BJ (cell line): ENCODE measurements around the gene ARSG. TPM values are rescaled to one million over a fixed set of nuclear protein-coding genes. Genes with fewer than 3 reads are reported as not detected.
"Not testable (repeated sequence)": the region's sequence is repeated elsewhere in the genome, so short reads cannot be mapped to it uniquely, and the experiment has no call there.

Experiments
- CTCF ChIA-PET: fragments of 350-600 bp; formaldehyde crosslinking; extraction: SDS; loops from one replicate; lab custom pipeline; 2021; ENCODE audit warnings: antibody characterized with exemption, inconsistent platforms; lab: Yijun Ruan, JAX
- POLR2A ChIA-PET: fragments of 300-600 bp; sonication (Branson Sonifier 250); formaldehyde crosslinking; extraction: SDS; loops from one replicate; lab custom pipeline; 2021; ENCODE audit warnings: antibody characterized with exemption; lab: Charles Lee
- DNase-seq: peaks from one replicate; pipeline ENCODE4 v3.0.0-alpha.2; 2011; ENCODE audit warnings: low read depth
- H3K27me3 ChIP-seq: 2 replicates; pipeline ENCODE4 v1.6.0; 2011; ENCODE audit warnings: low read length; ENCODE audit not compliant: control insufficient read depth, insufficient read depth
- H3K36me3 ChIP-seq: 2 replicates; pipeline ENCODE4 v1.5.1; 2011; ENCODE audit warnings: low read length; ENCODE audit not compliant: control insufficient read depth, insufficient read depth
- H3K4me3 ChIP-seq: 2 replicates; pipeline ENCODE4 v1.5.1; 2011; ENCODE audit warnings: low read depth, mild to moderate bottlenecking, control low read depth, low read length
- polyA plus RNA-seq: library from polyadenylated mRNA; depleted of rRNA; stranded (reverse); fragments of >200 nt; gene quantifications from 2 replicates; pipeline ENCODE4 v1.2.3, GENCODE V29; 2011
- TF ChIP-seq, protein P1 (sequence below): IDR thresholded peaks from 2 replicates; pipeline ENCODE4 v1.5.1; 2011; ENCODE audit warnings: low read depth, mild to moderate bottlenecking, control low read depth, inconsistent platforms, low read length, moderate library complexity; ENCODE audit not compliant: insufficient read depth

Gene ARSG
- polyA plus RNA-seq, 1 experiment: 3.6 TPM

GRCh38 chr17:68325961-68326360, 34.7 kb downstream of the ARSG start:
- H3K36me3 ChIP-seq: no peaks in the 10 kb centered on the region
- no peaks in the 10 kb centered on the region for H3K27me3 ChIP-seq
- H3K4me3 ChIP-seq: no peak overlapping the region
- TF ChIP-seq, protein P1, sequence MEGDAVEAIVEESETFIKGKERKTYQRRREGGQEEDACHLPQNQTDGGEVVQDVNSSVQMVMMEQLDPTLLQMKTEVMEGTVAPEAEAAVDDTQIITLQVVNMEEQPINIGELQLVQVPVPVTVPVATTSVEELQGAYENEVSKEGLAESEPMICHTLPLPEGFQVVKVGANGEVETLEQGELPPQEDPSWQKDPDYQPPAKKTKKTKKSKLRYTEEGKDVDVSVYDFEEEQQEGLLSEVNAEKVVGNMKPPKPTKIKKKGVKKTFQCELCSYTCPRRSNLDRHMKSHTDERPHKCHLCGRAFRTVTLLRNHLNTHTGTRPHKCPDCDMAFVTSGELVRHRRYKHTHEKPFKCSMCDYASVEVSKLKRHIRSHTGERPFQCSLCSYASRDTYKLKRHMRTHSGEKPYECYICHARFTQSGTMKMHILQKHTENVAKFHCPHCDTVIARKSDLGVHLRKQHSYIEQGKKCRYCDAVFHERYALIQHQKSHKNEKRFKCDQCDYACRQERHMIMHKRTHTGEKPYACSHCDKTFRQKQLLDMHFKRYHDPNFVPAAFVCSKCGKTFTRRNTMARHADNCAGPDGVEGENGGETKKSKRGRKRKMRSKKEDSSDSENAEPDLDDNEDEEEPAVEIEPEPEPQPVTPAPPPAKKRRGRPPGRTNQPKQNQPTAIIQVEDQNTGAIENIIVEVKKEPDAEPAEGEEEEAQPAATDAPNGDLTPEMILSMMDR: no peak
- ChIA-PET CTCF (interaction anchor here (1.4 kb wide), 1 partner anchor 73 kb away, joined by 4 read pairs; no protein-coding TSS in a partner anchor), POLR2A (no interaction called here)
- DNase-seq: no peak

- TF ChIP-seq, protein P1: no peak
- POLR2A ChIA-PET: no interaction called here
Observed at GRCh38 chr17:68326681-68327080, 35.4 kb downstream of the ARSG start.

DNA sequence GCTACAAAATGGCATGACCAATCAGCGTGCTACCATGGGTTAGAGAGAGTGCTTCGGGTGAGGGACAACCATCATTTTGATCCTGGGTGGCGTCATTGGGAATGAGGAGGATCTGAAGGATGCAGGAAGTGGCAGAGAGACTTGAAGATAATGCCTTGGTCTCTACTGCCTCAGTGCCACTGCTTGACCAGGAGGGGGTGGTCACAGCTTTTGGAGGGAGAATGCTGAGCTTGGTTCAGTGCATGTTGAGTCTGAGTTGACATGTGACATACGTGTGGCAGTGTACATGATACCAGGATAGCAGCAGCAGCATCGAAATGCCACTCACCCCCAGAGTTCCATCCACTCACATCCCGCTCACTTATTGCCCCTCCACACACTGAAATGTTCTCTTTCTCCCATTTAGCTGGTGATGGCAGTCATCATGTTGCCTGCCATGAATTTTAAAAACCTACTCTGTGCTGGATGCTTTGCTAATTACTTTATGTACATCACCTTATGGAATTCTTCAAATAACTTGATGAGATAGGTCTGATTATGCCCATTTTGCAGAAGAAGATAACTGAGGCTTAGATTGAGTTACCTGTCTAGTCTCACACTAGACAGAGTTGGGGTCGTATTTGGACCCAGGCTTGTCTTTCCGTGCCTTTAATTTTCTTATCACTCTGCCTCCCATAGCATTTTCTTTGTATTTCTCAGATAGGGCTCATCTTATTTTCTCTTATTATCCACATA, 36.7 kb downstream of the ARSG start:
- Histone ChIP-seq H3K4me3 (no peak overlapping the region), H3K36me3 (no peaks in the 10 kb centered on the region), H3K27me3 (no peaks in the 10 kb centered on the region)
- no peak for DNase-seq
- TF ChIP-seq, protein P1: no peak
- CTCF ChIA-PET: interaction anchor here (0.8 to 2.4 kb wide), 2 partner anchors 65 to 71 kb away, joined by 3 to 7 read pairs; no protein-coding TSS in a partner anchor
- POLR2A ChIA-PET: no interaction called here

More at GRCh38 chr17:68326681-68327080, 35.4 kb downstream of the ARSG start:
- no peak for DNase-seq
- no peaks in the 10 kb centered on the region for H3K27me3 ChIP-seq
- CTCF ChIA-PET: no interaction called here
- no peak overlapping the region for H3K4me3 ChIP-seq
- H3K36me3 ChIP-seq: no peaks in the 10 kb centered on the region

DNA sequence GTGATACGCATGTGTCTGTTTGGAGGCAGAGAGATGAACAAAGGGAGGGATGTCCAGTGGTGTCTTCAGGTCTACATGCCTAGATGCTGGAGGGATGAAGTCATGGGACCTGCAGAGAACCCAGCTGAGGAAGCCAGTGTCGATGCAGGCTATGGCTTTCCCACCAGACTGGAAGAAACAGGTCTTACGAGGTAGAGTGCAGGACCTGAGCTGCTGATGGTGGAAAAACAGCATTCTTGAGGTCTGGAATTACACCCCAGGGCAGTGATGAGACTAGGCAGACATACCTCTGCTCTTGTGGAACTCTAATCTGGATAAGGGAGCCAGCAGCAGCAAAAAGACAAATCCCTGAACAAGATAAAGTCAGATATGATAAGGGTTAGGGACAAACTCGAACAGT, 37.4 kb downstream of the ARSG start:
- POLR2A ChIA-PET: no interaction called here
- DNase-seq: no peak
- CTCF ChIA-PET: interaction anchor here (0.9 to 2.4 kb wide), 2 partner anchors 8 to 70 kb away, joined by 3 to 7 read pairs; no protein-coding TSS in a partner anchor
- no peaks in the 10 kb centered on the region for H3K36me3 ChIP-seq
- no peak overlapping the region for H3K4me3 ChIP-seq
- no peaks in the 10 kb centered on the region for H3K27me3 ChIP-seq
- TF ChIP-seq, protein P1: no peak

DNA sequence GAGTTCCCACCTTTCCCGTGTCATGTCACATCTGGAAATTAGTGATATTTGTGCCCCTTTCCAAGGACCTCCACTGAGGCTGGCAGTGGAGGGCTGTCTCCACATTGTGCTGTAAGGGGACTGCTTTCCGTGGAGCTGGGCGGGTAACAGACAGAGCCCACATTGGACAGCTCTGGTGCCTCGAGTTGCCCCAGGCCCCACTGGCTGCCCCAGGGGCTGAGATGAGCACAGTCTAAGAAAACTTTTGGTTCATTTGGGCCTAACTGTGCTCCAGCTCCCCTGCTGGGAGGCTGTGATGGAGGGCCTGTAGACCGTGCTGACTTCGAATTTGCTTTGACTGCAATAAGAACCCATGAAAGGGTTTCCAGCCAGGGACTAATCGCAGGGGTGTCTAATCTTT, 38.0 kb downstream of the ARSG start:
- no peaks in the 10 kb centered on the region for H3K27me3 ChIP-seq
- ChIA-PET POLR2A (no interaction called here), CTCF (interaction anchor here (0.9 to 2.4 kb wide), 2 partner anchors 9 to 70 kb away, joined by 3 to 7 read pairs; no protein-coding TSS in a partner anchor)
- no peak overlapping the region for H3K4me3 ChIP-seq
- no peaks in the 10 kb centered on the region for H3K36me3 ChIP-seq
- no peak for DNase-seq
- TF ChIP-seq, protein P1: no peak

- CTCF ChIA-PET, H3K36me3 ChIP-seq, H3K27me3 ChIP-seq, DNase-seq, POLR2A ChIA-PET, H3K4me3 ChIP-seq: not testable (repeated sequence)
Observed at GRCh38 chr17:68331932-68332331, 40.6 kb downstream of the ARSG start.
